Mesenchymal stem cell (in vitro differentiated cells and primary cell): ENCODE measurements around the gene GALNT2.

ENCODE experiments used
- DNase-seq: peaks from one replicate; pipeline ENCODE4 v3.0.0-alpha.2; 2013
- H2AFZ ChIP-seq: one replicate; pipeline ENCODE4 v1.6.1; 2013; ENCODE audit warnings: low read depth, mild to moderate bottlenecking, control low read depth, inconsistent platforms, low read length, moderate library complexity
- H2AK5ac ChIP-seq: 2 replicates; pipeline ENCODE4 v1.6.1; 2013; ENCODE audit warnings: low read length, moderate library complexity, mild to moderate bottlenecking, inconsistent platforms; ENCODE audit not compliant: severe bottlenecking
- H2BK120ac ChIP-seq: one replicate; pipeline ENCODE4 v1.6.1; 2013; ENCODE audit warnings: low read depth, mild to moderate bottlenecking, inconsistent platforms, low read length, moderate library complexity
- H2BK12ac ChIP-seq, 2 experiments: one replicate each; pipeline ENCODE4 v1.6.1; 2013; ENCODE audit warnings: inconsistent platforms in 2 of 2, low read length in 2 of 2, mild to moderate bottlenecking in 2 of 2, moderate library complexity in 2 of 2, control low read depth in 1 of 2
- H2BK15ac ChIP-seq: one replicate; pipeline ENCODE4 v1.6.1; 2013; ENCODE audit warnings: mild to moderate bottlenecking, low read depth, inconsistent platforms; ENCODE audit not compliant: poor library complexity, severe bottlenecking
- H2BK5ac ChIP-seq: 2 replicates; pipeline ENCODE4 v1.6.1; 2013; ENCODE audit warnings: low read depth, mild to moderate bottlenecking, low read length, control low read depth, inconsistent platforms; ENCODE audit not compliant: poor library complexity, severe bottlenecking
- H3K14ac ChIP-seq, 2 experiments: one replicate each; pipeline ENCODE4 v1.6.1; 2013; ENCODE audit warnings: inconsistent platforms in 2 of 2, low read length in 2 of 2, control low read depth in 1 of 2, mild to moderate bottlenecking in 1 of 2, moderate library complexity in 1 of 2
- H3K18ac ChIP-seq, 2 experiments: one replicate each; pipeline ENCODE4 v1.6.1; 2013; ENCODE audit warnings: inconsistent platforms in 2 of 2, low read length in 2 of 2, control low read depth in 1 of 2, low read depth in 1 of 2, mild to moderate bottlenecking in 1 of 2
- H3K23ac ChIP-seq, 2 experiments: one replicate each; pipeline ENCODE4 v1.6.1; 2013; ENCODE audit warnings: inconsistent platforms in 2 of 2, low read length in 2 of 2, mild to moderate bottlenecking in 2 of 2, moderate library complexity in 2 of 2, control low read depth in 1 of 2
- H3K27ac ChIP-seq: 2 replicates; pipeline ENCODE4 v1.5.1; 2013; ENCODE audit warnings: mild to moderate bottlenecking, moderate library complexity, low read length, control low read depth, inconsistent platforms; ENCODE audit not compliant: poor library complexity, severe bottlenecking
- H3K27me3 ChIP-seq, 2 experiments: 2 replicates each; pipeline versions ENCODE4 v1.6.1 to v1.7.0; 2013; ENCODE audit warnings: low read length in 2 of 2, mild to moderate bottlenecking in 2 of 2, moderate library complexity in 2 of 2, control low read depth in 1 of 2, inconsistent platforms in 1 of 2; ENCODE audit not compliant: control insufficient read depth in 1 of 2, insufficient read depth in 1 of 2
- H3K36me3 ChIP-seq, 2 experiments: 2 replicates each; pipeline versions ENCODE4 v1.6.1 to v1.7.0; 2013; ENCODE audit warnings: low read length in 2 of 2, control low read depth in 1 of 2, inconsistent platforms in 1 of 2, low read depth in 1 of 2, mild to moderate bottlenecking in 1 of 2; ENCODE audit not compliant: insufficient read depth in 2 of 2, control insufficient read depth in 1 of 2
- H3K4ac ChIP-seq, 2 experiments: one replicate each; pipeline ENCODE4 v1.6.1; 2013; ENCODE audit warnings: inconsistent platforms in 2 of 2, low read length in 2 of 2, mild to moderate bottlenecking in 2 of 2, moderate library complexity in 2 of 2, control low read depth in 1 of 2, low read depth in 1 of 2
- H3K4me1 ChIP-seq: 2 replicates; pipeline ENCODE4 v1.6.1; 2013; ENCODE audit warnings: low read depth, low read length, control low read depth; ENCODE audit not compliant: control insufficient read depth, insufficient read depth
- H3K4me2 ChIP-seq: 2 replicates; pipeline ENCODE4 v1.6.1; 2013; ENCODE audit warnings: low read length, mild to moderate bottlenecking, inconsistent platforms; ENCODE audit not compliant: poor library complexity, severe bottlenecking
- H3K4me3 ChIP-seq, 2 experiments: 2 replicates each; pipeline versions ENCODE4 v1.5.1 to v1.7.0; 2013; ENCODE audit warnings: low read length in 2 of 2, mild to moderate bottlenecking in 2 of 2, control low read depth in 1 of 2, low read depth in 1 of 2; ENCODE audit not compliant: insufficient read depth in 1 of 2
- H3K79me1 ChIP-seq: replicated peaks from 2 replicates; pipeline ENCODE4 v1.6.1; 2013; ENCODE audit warnings: mild to moderate bottlenecking, control low read depth, low read length, inconsistent platforms; ENCODE audit not compliant: poor library complexity, severe bottlenecking
- H3K9ac ChIP-seq: 2 replicates; pipeline ENCODE4 v1.7.0; 2013; ENCODE audit warnings: mild to moderate bottlenecking, low read length, moderate library complexity
- H3K9me3 ChIP-seq: 2 replicates; pipeline ENCODE4 v1.7.0; 2013; ENCODE audit warnings: mild to moderate bottlenecking, low read length; ENCODE audit not compliant: control insufficient read depth
- H4K8ac ChIP-seq: one replicate; pipeline ENCODE4 v1.6.1; 2013; ENCODE audit warnings: inconsistent platforms, mild to moderate bottlenecking, low read length, moderate library complexity
- H4K91ac ChIP-seq: one replicate; pipeline ENCODE4 v1.6.1; 2013; ENCODE audit warnings: mild to moderate bottlenecking, low read length, inconsistent platforms
- WGBS: methylation state at CpG from one replicate; pipeline ENCODE4 v1.1.7; 2013; ENCODE audit warnings: mixed read lengths; 5-methylcytosine and 5-hydroxymethylcytosine counted together

Gene GALNT2

GRCh38 chr1:230146709-230147108 lies 79.7 kb downstream of the GALNT2 start:
- 97% methylated on average over 13 of the region's 13 CpGs for WGBS
- H3K18ac ChIP-seq: peak overlapping the region in 1 of 2 experiments; percentile 55
- H2AK5ac ChIP-seq: no peak overlapping the region
- H2BK5ac ChIP-seq: no peak overlapping the region
- H3K4me1 ChIP-seq: peaks cover 32% of the 10 kb centered on the region
- H3K23ac ChIP-seq: no peak overlapping the region
- H2AFZ ChIP-seq: no peak overlapping the region
- H3K27me3 ChIP-seq: no peaks in the 10 kb centered on the region
- no peak overlapping the region for H3K4me2 ChIP-seq
- peaks cover 56% of the 10 kb centered on the region for H3K79me1 ChIP-seq
- H3K4ac ChIP-seq: no peak overlapping the region
- H3K36me3 ChIP-seq: peaks cover 0 to 7% of the 10 kb centered on the region in 2 experiments
- H4K8ac ChIP-seq: peak overlapping the region; percentile 45
- H2BK15ac ChIP-seq: no peak overlapping the region
- H3K27ac ChIP-seq: no peak overlapping the region
- DNase-seq: no peak
- no peak overlapping the region for H3K4me3 ChIP-seq
- no peak overlapping the region for H4K91ac ChIP-seq
- no peak overlapping the region for H2BK12ac ChIP-seq
- peak overlapping the region in 1 of 2 experiments; percentile 19 for H3K14ac ChIP-seq
- H3K9ac ChIP-seq: no peak overlapping the region
- no peaks in the 10 kb centered on the region for H3K9me3 ChIP-seq
- H2BK120ac ChIP-seq: no peak overlapping the region

- Histone ChIP-seq H3K23ac (no peak overlapping the region), H3K4me3 (no peak overlapping the region), H2BK5ac (no peak overlapping the region), H3K27ac (no peak overlapping the region), H3K4me2 (no peak overlapping the region), H3K4ac (no peak overlapping the region), H2BK12ac (no peak overlapping the region), H2BK120ac (no peak overlapping the region), H2BK15ac (no peak overlapping the region), H2AK5ac (no peak overlapping the region), H3K9ac (no peak overlapping the region), H3K9me3 (no peaks in the 10 kb centered on the region), H3K4me1 (peaks cover 27% of the 10 kb centered on the region), H3K79me1 (peaks cover 55% of the 10 kb centered on the region), H4K8ac (no peak overlapping the region), H4K91ac (no peak overlapping the region), H3K14ac (no peak overlapping the region), H2AFZ (no peak overlapping the region), H3K27me3 (no peaks in the 10 kb centered on the region), H3K36me3 (peaks cover 0 to 7% of the 10 kb centered on the region in 2 experiments), H3K18ac (peak overlapping the region in 1 of 2 experiments; percentile 19)
- peak; percentile 30 for DNase-seq
- 83% methylated on average over 15 of the region's 15 CpGs for WGBS
These were observed 80.5 kb downstream of the GALNT2 start for GRCh38 chr1:230147253-230148125.

- 90% methylated on average over 14 of the region's 15 CpGs for WGBS
- H3K27ac ChIP-seq: no peak overlapping the region
- H3K9me3 ChIP-seq: no peaks in the 10 kb centered on the region
- peaks cover 23% of the 10 kb centered on the region for H3K4me1 ChIP-seq
- no peak overlapping the region for H3K14ac ChIP-seq
- H3K4me2 ChIP-seq: no peak overlapping the region
- H2AK5ac ChIP-seq: no peak overlapping the region
- no peak for DNase-seq
- no peak overlapping the region for H2BK5ac ChIP-seq
- H3K23ac ChIP-seq: no peak overlapping the region
- H2AFZ ChIP-seq: no peak overlapping the region
- H2BK120ac ChIP-seq: no peak overlapping the region
- no peak overlapping the region for H2BK15ac ChIP-seq
- no peak overlapping the region for H4K91ac ChIP-seq
- H3K9ac ChIP-seq: no peak overlapping the region
- no peak overlapping the region for H3K4ac ChIP-seq
- H3K18ac ChIP-seq: no peak overlapping the region
- no peak overlapping the region for H3K4me3 ChIP-seq
- H3K79me1 ChIP-seq: peaks cover 51% of the 10 kb centered on the region
- H3K36me3 ChIP-seq: peaks cover 0 to 7% of the 10 kb centered on the region in 2 experiments
- no peaks in the 10 kb centered on the region for H3K27me3 ChIP-seq
- H4K8ac ChIP-seq: no peak overlapping the region
- no peak overlapping the region for H2BK12ac ChIP-seq
These were observed 81.2 kb downstream of the GALNT2 start for GRCh38 chr1:230148126-230148652.

- Histone ChIP-seq H2AK5ac (no peak overlapping the region), H4K8ac (no peak overlapping the region), H4K91ac (no peak overlapping the region), H2BK120ac (no peak overlapping the region), H2BK15ac (no peak overlapping the region), H3K79me1 (peaks cover 51% of the 10 kb centered on the region), H3K18ac (no peak overlapping the region), H2BK12ac (no peak overlapping the region), H3K9me3 (no peaks in the 10 kb centered on the region), H3K9ac (no peak overlapping the region), H3K4me1 (peaks cover 20% of the 10 kb centered on the region), H3K23ac (no peak overlapping the region), H3K27me3 (no peaks in the 10 kb centered on the region), H3K4me2 (no peak overlapping the region), H3K36me3 (peaks cover 0 to 7% of the 10 kb centered on the region in 2 experiments), H2BK5ac (no peak overlapping the region), H3K14ac (no peak overlapping the region), H3K4ac (no peak overlapping the region), H3K4me3 (no peak overlapping the region), H2AFZ (no peak overlapping the region), H3K27ac (no peak overlapping the region)
- 94% methylated on average over 11 of the region's 11 CpGs for WGBS
- DNase-seq: no peak
These were observed 81.9 kb downstream of the GALNT2 start for GRCh38 chr1:230148768-230149469.
